Measurements from ENCODE around the gene BOD1L1.
"Not testable (repeated sequence)": the region's sequence is repeated elsewhere in the genome, so short reads cannot be mapped to it uniquely, and the experiment has no call there.

BOD1L1 gene

GRCh38 chr4:13618212-13618806 is 9.2 kb downstream of the BOD1L1 start:
- DNase-seq: no peak

- DNase-seq: no peak
Measured at GRCh38 chr4:13617801-13618200, 9.7 kb downstream of the BOD1L1 start.

GRCh38 chr4:13616597-13616996 is 10.9 kb downstream of the BOD1L1 start:
- no peak for DNase-seq

GRCh38 chr4:13615161-13615560 is 12.4 kb downstream of the BOD1L1 start:
- DNase-seq: no peak

- no peak for DNase-seq
Measured at GRCh38 chr4:13612569-13612968, 15.0 kb downstream of the BOD1L1 start.

GRCh38 chr4:13611283-13611842 is 16.2 kb downstream of the BOD1L1 start:
- no peak for DNase-seq

- no peak for DNase-seq
Measured at GRCh38 chr4:13605330-13605729, 22.2 kb downstream of the BOD1L1 start.

GRCh38 chr4:13601848-13602247 is 25.7 kb downstream of the BOD1L1 start:
- DNase-seq: no peak

GRCh38 chr4:13601048-13601447 is 26.5 kb downstream of the BOD1L1 start:
- DNase-seq: no peak

GRCh38 chr4:13599159-13599558 is 28.4 kb downstream of the BOD1L1 start:
- DNase-seq: no peak

GRCh38 chr4:13597604-13598003 is 29.9 kb downstream of the BOD1L1 start:
- no peak for DNase-seq

GRCh38 chr4:13597141-13597540 is 30.4 kb downstream of the BOD1L1 start:
- DNase-seq: no peak

- DNase-seq: no peak
Measured at GRCh38 chr4:13592220-13592619, 35.3 kb downstream of the BOD1L1 start.

GRCh38 chr4:13590766-13591165 is 36.8 kb downstream of the BOD1L1 start:
- no peak for DNase-seq

GRCh38 chr4:13588954-13589353 is 38.6 kb downstream of the BOD1L1 start:
- no peak for DNase-seq

- DNase-seq: no peak
Measured at GRCh38 chr4:13584481-13584880, 43.0 kb downstream of the BOD1L1 start.

GRCh38 chr4:13580036-13580435 is 47.5 kb downstream of the BOD1L1 start:
- no peak for DNase-seq

- no peak for DNase-seq
Measured at GRCh38 chr4:13577660-13578059, 49.9 kb downstream of the BOD1L1 start.

GRCh38 chr4:13570916-13571315 is 56.6 kb downstream of the BOD1L1 start:
- no peak for DNase-seq

GRCh38 chr4:13567125-13567524 is 60.4 kb downstream of the BOD1L1 start:
- no peak for DNase-seq

GRCh38 chr4:13562876-13563275 is 64.6 kb downstream of the BOD1L1 start:
- DNase-seq: no peak

GRCh38 chr4:13561673-13562072 is 65.9 kb downstream of the BOD1L1 start:
- no peak for DNase-seq

GRCh38 chr4:13560111-13560510 is 67.4 kb downstream of the BOD1L1 start:
- not testable (repeated sequence) for DNase-seq

GRCh38 chr4:13559413-13559812 is 68.1 kb downstream of the BOD1L1 start:
- no peak for DNase-seq

- DNase-seq: no peak
Measured at GRCh38 chr4:13558881-13559280, 68.6 kb downstream of the BOD1L1 start.
